GM12873 (cell line): Measurements from ENCODE around the gene FGF23.

Experiments used
- TF ChIP-seq, protein P1 (sequence below): IDR thresholded peaks from 2 replicates; pipeline ENCODE4 v1.5.1; 2012; ENCODE audit warnings: low read depth, mild to moderate bottlenecking, moderate library complexity, low read length, control low read depth; ENCODE audit not compliant: insufficient read depth; ENCODE audit errors: missing control alignments

FGF23 gene

DNA sequence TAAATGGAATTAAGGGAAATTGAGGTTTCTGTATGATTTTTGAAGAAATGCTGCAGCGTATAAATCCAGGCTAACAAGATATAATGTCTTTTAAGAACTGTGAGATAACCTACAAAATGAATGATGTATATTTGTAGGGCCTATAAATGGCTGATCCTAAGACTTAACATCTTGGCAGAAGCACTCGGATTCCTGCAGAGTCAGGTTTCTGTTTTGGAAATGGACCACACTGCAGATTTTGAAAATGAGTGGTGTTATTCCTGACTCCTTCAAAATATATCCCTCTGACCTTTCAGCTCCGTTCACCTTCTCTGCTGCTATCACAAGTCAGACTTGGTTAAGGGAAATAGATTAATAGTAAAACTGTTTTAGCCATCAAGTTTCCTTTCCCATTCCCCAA is 53.5 kb downstream of the FGF23 start:
- TF ChIP-seq, protein P1, sequence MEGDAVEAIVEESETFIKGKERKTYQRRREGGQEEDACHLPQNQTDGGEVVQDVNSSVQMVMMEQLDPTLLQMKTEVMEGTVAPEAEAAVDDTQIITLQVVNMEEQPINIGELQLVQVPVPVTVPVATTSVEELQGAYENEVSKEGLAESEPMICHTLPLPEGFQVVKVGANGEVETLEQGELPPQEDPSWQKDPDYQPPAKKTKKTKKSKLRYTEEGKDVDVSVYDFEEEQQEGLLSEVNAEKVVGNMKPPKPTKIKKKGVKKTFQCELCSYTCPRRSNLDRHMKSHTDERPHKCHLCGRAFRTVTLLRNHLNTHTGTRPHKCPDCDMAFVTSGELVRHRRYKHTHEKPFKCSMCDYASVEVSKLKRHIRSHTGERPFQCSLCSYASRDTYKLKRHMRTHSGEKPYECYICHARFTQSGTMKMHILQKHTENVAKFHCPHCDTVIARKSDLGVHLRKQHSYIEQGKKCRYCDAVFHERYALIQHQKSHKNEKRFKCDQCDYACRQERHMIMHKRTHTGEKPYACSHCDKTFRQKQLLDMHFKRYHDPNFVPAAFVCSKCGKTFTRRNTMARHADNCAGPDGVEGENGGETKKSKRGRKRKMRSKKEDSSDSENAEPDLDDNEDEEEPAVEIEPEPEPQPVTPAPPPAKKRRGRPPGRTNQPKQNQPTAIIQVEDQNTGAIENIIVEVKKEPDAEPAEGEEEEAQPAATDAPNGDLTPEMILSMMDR = no peak

GRCh38 chr12:4324366-4324765 is 55.1 kb downstream of the FGF23 start:
- TF ChIP-seq, protein P1 = no peak

DNA sequence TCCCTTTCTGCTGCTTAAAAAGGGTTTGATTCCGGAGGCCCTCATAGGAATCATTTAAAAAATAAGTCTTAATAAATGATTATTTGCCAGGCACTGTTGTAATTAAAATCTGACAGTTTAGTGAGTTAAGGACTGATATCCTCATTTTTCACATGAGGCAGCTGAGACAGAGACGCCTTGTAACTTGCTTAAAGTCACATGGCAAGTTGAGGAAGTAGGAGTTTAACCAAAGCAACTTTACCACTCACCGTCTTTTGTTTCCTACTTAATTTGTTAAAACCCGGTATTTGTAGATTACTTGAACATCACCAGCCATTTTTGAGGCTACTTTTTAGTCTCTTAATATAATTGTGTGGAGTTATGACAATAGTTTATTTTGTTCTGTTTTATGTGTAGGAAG is 56.1 kb downstream of the FGF23 start:
- TF ChIP-seq, protein P1 = no peak

DNA sequence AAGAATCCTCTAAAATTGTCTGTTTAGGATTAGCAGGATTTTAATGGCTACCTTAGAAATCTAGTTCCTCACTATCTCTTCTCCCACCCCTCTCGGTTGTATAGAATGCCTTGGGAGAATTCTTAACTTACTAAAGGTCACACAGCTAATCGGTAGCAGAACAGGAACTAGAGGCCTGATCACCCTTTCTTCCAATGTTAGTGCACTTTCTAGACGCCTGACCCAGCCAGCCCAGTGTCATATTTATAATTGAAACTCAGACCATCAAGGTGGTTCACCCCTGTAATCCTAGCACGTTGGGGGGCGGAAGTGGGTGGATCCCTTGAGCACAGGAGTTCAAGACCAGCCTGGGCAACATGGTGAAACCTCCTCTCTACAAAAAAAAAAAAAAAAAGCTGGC is 56.8 kb downstream of the FGF23 start:
- TF ChIP-seq, protein P1 = no peak

DNA sequence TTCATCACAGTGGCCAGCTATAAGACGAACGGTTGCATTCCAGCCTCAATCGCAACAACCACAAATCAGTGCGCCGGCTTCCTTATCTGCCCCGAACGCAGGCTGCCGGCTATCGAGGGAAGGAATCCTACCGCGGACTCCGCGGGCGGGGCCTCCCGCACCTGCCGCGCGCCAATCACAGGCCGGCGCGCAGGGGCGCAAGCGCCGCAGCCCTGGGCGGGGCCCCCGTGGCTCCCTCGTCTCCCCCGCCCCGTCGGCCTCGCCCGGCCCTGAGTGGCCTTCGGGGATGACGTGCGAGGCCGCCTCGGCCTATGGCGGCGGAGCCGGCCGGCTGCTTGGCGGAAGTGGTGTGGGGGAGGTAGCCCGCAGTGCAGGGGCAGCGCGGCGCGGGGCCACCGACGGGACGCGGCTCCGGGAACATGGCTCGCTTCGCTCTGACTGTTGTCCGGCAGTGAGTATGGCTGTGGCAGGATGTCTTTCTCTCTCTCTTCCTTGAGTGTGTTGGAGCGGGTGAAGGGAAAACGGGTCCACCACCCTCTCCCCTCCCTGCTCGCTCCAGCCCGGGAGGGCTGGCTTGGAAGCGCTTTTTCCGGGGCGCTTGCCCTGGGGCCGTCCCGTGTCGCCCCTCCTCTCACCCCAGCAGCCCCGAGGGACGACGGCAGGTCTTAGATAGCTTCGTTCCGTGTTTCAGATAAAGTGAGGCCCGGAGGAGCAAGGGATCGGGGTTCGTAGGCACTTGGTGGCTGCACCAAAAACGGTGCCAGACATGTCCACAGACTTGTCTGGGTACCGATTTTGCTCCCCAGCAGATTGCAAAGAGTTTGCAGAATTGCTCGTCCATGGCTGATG is 58.4 kb downstream of the FGF23 start, which contains the start of gene TIGAR:
Gene TIGAR, plus strand, starts transcription at position 361 of the 849 bp plus-strand sequence. Its CDS starts 59 bp downstream, at position 420.
- TF ChIP-seq, protein P1 = no peak

GRCh38 chr12:4320497-4320852 is 59.0 kb downstream of the FGF23 start:
- TF ChIP-seq, protein P1 = no peak
